GM23338 (cell line): Measurements from ENCODE around the gene LARGE1. TPM values are rescaled to one million over a fixed set of nuclear protein-coding genes. Genes with fewer than 3 reads are reported as not detected.

ENCODE experiments used
- ATAC-seq: fragments of 200-7000 bp; cut with Tn5 transposase; 3 replicates; pipeline ENCODE4 v1.9.1; 2020
- DNase-seq: peaks from one replicate; pipeline ENCODE4 v3.0.0-alpha.2; 2015; ENCODE audit warnings: low spot score
- H2AFZ ChIP-seq: fragments of 200-600 bp; sonication (generic); 2 replicates; pipeline ENCODE4 v1.8.0; 2016; ENCODE audit warnings: antibody characterized with exemption, mild to moderate bottlenecking, moderate library complexity
- H3F3A ChIP-seq: fragments of 200-600 bp; sonication (generic); replicated peaks from 2 replicates; pipeline ENCODE4 v1.8.0; 2017; ENCODE audit warnings: antibody characterized with exemption, mixed run types, low read depth
- H3K27ac ChIP-seq: fragments of 200-600 bp; sonication (generic); 2 replicates; pipeline ENCODE4 v1.6.1; 2016; ENCODE audit warnings: low read depth
- H3K27me3 ChIP-seq: fragments of 200-600 bp; sonication (generic); 2 replicates; pipeline ENCODE4 v1.8.0; 2016; ENCODE audit warnings: mild to moderate bottlenecking, mixed run types, moderate library complexity; ENCODE audit not compliant: insufficient read depth
- H3K36me3 ChIP-seq: fragments of 200-600 bp; sonication (generic); 2 replicates; pipeline ENCODE4 v1.8.0; 2016; ENCODE audit warnings: mild to moderate bottlenecking; ENCODE audit not compliant: insufficient read depth
- H3K4me1 ChIP-seq: fragments of 200-600 bp; sonication (generic); 2 replicates; pipeline ENCODE4 v1.8.0; 2016; ENCODE audit warnings: mild to moderate bottlenecking, moderate library complexity; ENCODE audit not compliant: insufficient read depth
- H3K4me2 ChIP-seq: fragments of 200-600 bp; sonication (generic); 2 replicates; pipeline ENCODE4 v1.7.1; 2017; ENCODE audit warnings: mixed run types
- H3K4me3 ChIP-seq: fragments of 200-600 bp; sonication (generic); 2 replicates; pipeline ENCODE4 v1.6.1; 2016; ENCODE audit warnings: mixed run types
- H3K79me2 ChIP-seq: fragments of 200-600 bp; sonication (generic); replicated peaks from 2 replicates; pipeline ENCODE4 v1.8.0; 2017; ENCODE audit warnings: mild to moderate bottlenecking; ENCODE audit not compliant: insufficient read depth
- H3K9me2 ChIP-seq: fragments of 200-600 bp; sonication (generic); 2 replicates; pipeline ENCODE4 v1.8.0; 2017; ENCODE audit not compliant: insufficient read depth
- H4K20me1 ChIP-seq: fragments of 200-600 bp; sonication (generic); replicated peaks from 2 replicates; pipeline ENCODE4 v1.8.0; 2017; ENCODE audit warnings: mild to moderate bottlenecking; ENCODE audit not compliant: insufficient read depth
- H3K27ac Mint-ChIP-seq: 2 replicates; pipeline ENCODE4 v1.8.0; 2020; ENCODE audit warnings: inconsistent platforms, mild to moderate bottlenecking, moderate library complexity, mixed read lengths
- H3K27me3 Mint-ChIP-seq: 3 replicates; pipeline ENCODE4 v1.8.0; 2022; ENCODE audit warnings: low read depth, mild to moderate bottlenecking, moderate library complexity, mixed read lengths, inconsistent platforms; ENCODE audit not compliant: insufficient read depth, poor library complexity
- H3K36me3 Mint-ChIP-seq: 3 replicates; pipeline ENCODE4 v1.8.0; 2021; ENCODE audit warnings: low read depth, mild to moderate bottlenecking, inconsistent platforms, moderate library complexity, mixed read lengths
- H3K4me1 Mint-ChIP-seq: 3 replicates; pipeline ENCODE4 v1.8.0; 2020; ENCODE audit warnings: mild to moderate bottlenecking, inconsistent platforms, mixed read lengths
- H3K4me3 Mint-ChIP-seq: 3 replicates; pipeline ENCODE4 v1.8.0; 2021; ENCODE audit warnings: moderate library complexity, mild to moderate bottlenecking, inconsistent platforms, mixed read lengths
- H3K9me3 Mint-ChIP-seq: 3 replicates; pipeline ENCODE4 v1.8.0; 2020; ENCODE audit warnings: moderate library complexity, mild to moderate bottlenecking, inconsistent platforms, mixed read lengths
- EZH2 ChIP-seq: fragments of 200-600 bp; sonication (generic); IDR thresholded peaks from one replicate; pipeline ENCODE4 v1.8.0; 2017; ENCODE audit warnings: antibody characterized with exemption, mild to moderate bottlenecking, low read depth; ENCODE audit not compliant: unreplicated experiment
- EZH2phosphoT487 ChIP-seq: fragments of 200-600 bp; sonication (generic); IDR thresholded peaks from one replicate; pipeline ENCODE4 v1.8.1; 2018; ENCODE audit warnings: antibody characterized with exemption; ENCODE audit not compliant: unreplicated experiment
- ZNF331 ChIP-seq: fragments of 250-450 bp; sonication (Bioruptor Pico); IDR thresholded peaks from 2 replicates; pipeline ENCODE4 v1.5.0; 2020; ENCODE audit warnings: low read depth, mild to moderate bottlenecking, moderate library complexity
- polyA plus RNA-seq: library from polyadenylated mRNA; unstranded; fragments of >200 nt; fragmentation: Nextera tagmentation; extraction: Ambion mirVana; gene quantifications from 2 replicates; pipeline ENCODE4 v1.2.1, GENCODE V29; 2016
- total RNA-seq: library from RNA; depleted of rRNA; stranded (reverse); fragments of >200 nt; shearing (Covaris generic); gene quantifications from 2 replicates; pipeline ENCODE4 v1.2.3, GENCODE V29; 2014
- TF ChIP-seq, protein P1 (sequence below): fragments of 250-450 bp; sonication (Bioruptor Pico); IDR thresholded peaks from 2 replicates; pipeline ENCODE4 v1.5.0; 2020; ENCODE audit warnings: mild to moderate bottlenecking, moderate library complexity
- TF ChIP-seq, protein P2 (sequence below): IDR thresholded peaks from one replicate; pipeline ENCODE4 v1.6.1; 2018; ENCODE audit warnings: antibody characterized with exemption; ENCODE audit not compliant: unreplicated experiment

The LARGE1 gene
- total and polyA plus RNA-seq, 2 experiments from 2014 or later, result 12.8 to 75.6 TPM

GRCh38 chr22:33710326-33710725 lies 209.9 kb downstream of the LARGE1 start (continued):
- TF ChIP-seq, protein P1, sequence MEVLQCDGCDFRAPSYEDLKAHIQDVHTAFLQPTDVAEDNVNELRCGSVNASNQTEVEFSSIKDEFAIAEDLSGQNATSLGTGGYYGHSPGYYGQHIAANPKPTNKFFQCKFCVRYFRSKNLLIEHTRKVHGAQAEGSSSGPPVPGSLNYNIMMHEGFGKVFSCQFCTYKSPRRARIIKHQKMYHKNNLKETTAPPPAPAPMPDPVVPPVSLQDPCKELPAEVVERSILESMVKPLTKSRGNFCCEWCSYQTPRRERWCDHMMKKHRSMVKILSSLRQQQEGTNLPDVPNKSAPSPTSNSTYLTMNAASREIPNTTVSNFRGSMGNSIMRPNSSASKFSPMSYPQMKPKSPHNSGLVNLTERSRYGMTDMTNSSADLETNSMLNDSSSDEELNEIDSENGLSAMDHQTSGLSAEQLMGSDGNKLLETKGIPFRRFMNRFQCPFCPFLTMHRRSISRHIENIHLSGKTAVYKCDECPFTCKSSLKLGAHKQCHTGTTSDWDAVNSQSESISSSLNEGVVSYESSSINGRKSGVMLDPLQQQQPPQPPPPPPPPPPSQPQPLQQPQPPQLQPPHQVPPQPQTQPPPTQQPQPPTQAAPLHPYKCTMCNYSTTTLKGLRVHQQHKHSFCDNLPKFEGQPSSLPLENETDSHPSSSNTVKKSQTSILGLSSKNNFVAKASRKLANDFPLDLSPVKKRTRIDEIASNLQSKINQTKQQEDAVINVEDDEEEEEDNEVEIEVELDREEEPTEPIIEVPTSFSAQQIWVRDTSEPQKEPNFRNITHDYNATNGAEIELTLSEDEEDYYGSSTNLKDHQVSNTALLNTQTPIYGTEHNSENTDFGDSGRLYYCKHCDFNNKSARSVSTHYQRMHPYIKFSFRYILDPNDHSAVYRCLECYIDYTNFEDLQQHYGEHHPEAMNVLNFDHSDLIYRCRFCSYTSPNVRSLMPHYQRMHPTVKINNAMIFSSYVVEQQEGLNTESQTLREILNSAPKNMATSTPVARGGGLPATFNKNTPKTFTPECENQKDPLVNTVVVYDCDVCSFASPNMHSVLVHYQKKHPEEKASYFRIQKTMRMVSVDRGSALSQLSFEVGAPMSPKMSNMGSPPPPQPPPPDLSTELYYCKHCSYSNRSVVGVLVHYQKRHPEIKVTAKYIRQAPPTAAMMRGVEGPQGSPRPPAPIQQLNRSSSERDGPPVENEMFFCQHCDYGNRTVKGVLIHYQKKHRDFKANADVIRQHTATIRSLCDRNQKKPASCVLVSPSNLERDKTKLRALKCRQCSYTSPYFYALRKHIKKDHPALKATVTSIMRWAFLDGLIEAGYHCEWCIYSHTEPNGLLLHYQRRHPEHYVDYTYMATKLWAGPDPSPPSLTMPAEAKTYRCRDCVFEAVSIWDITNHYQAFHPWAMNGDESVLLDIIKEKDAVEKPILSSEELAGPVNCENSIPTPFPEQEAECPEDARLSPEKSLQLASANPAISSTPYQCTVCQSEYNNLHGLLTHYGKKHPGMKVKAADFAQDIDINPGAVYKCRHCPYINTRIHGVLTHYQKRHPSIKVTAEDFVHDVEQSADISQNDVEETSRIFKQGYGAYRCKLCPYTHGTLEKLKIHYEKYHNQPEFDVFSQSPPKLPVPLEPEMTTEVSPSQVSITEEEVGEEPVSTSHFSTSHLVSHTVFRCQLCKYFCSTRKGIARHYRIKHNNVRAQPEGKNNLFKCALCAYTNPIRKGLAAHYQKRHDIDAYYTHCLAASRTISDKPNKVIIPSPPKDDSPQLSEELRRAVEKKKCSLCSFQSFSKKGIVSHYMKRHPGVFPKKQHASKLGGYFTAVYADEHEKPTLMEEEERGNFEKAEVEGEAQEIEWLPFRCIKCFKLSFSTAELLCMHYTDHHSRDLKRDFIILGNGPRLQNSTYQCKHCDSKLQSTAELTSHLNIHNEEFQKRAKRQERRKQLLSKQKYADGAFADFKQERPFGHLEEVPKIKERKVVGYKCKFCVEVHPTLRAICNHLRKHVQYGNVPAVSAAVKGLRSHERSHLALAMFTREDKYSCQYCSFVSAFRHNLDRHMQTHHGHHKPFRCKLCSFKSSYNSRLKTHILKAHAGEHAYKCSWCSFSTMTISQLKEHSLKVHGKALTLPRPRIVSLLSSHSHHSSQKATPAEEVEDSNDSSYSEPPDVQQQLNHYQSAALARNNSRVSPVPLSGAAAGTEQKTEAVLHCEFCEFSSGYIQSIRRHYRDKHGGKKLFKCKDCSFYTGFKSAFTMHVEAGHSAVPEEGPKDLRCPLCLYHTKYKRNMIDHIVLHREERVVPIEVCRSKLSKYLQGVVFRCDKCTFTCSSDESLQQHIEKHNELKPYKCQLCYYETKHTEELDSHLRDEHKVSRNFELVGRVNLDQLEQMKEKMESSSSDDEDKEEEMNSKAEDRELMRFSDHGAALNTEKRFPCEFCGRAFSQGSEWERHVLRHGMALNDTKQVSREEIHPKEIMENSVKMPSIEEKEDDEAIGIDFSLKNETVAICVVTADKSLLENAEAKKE (CRISPR knock-in tag), result no peak
- no peak for TF ChIP-seq ZNF331
- TF ChIP-seq EZH2phosphoT487, result no peak

DNA sequence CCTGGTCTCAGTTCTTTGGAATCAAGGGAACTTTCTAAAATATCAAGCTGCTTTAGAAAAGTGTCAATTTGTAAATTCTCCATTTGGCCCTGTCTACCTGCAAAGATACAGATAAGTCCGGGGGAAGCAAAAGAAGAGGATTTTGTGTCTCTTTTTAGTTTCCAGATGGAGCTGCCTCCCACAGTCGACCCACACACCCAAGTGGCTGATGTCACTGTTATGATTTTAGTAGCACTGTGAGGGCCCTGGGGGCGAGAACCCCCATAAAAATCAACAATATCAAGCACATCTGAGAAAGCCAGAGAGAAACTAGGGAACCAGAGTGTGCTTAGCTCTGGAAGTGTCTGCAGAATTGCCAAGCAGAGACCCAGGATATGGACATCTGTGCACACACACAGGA lies 212.7 kb downstream of the LARGE1 start:
- peaks cover 23% of the 10 kb centered on the region for H3K4me1 ChIP-seq
- Mint-ChIP-seq H3K36me3 (peaks cover 43% of the 10 kb centered on the region), H3K27me3 (peaks cover 21% of the 10 kb centered on the region), H3K27ac (no peak overlapping the region), H3K4me3 (no peak overlapping the region), H3K4me1 (peaks cover 46% of the 10 kb centered on the region), H3K9me3 (peaks cover 10% of the 10 kb centered on the region; the same call in 2 of the 3 replicates)
- ATAC-seq (no peak), DNase-seq (no peak)
- no peaks in the 10 kb centered on the region for H3K36me3 ChIP-seq
- H2AFZ ChIP-seq, result no peak overlapping the region
- H3K4me3 ChIP-seq, result no peak overlapping the region
- H4K20me1 ChIP-seq, result peaks cover 35% of the 10 kb centered on the region
- no peaks in the 10 kb centered on the region for H3F3A ChIP-seq
- H3K4me2 ChIP-seq, result no peak overlapping the region
- no peaks in the 10 kb centered on the region for H3K27me3 ChIP-seq
- H3K79me2 ChIP-seq, result peaks cover 92% of the 10 kb centered on the region
- H3K9me2 ChIP-seq, result no peaks in the 10 kb centered on the region
- no peak overlapping the region for H3K27ac ChIP-seq
- TF ChIP-seq, protein P2, sequence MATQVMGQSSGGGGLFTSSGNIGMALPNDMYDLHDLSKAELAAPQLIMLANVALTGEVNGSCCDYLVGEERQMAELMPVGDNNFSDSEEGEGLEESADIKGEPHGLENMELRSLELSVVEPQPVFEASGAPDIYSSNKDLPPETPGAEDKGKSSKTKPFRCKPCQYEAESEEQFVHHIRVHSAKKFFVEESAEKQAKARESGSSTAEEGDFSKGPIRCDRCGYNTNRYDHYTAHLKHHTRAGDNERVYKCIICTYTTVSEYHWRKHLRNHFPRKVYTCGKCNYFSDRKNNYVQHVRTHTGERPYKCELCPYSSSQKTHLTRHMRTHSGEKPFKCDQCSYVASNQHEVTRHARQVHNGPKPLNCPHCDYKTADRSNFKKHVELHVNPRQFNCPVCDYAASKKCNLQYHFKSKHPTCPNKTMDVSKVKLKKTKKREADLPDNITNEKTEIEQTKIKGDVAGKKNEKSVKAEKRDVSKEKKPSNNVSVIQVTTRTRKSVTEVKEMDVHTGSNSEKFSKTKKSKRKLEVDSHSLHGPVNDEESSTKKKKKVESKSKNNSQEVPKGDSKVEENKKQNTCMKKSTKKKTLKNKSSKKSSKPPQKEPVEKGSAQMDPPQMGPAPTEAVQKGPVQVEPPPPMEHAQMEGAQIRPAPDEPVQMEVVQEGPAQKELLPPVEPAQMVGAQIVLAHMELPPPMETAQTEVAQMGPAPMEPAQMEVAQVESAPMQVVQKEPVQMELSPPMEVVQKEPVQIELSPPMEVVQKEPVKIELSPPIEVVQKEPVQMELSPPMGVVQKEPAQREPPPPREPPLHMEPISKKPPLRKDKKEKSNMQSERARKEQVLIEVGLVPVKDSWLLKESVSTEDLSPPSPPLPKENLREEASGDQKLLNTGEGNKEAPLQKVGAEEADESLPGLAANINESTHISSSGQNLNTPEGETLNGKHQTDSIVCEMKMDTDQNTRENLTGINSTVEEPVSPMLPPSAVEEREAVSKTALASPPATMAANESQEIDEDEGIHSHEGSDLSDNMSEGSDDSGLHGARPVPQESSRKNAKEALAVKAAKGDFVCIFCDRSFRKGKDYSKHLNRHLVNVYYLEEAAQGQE, result no peak
- no peak for TF ChIP-seq EZH2
- TF ChIP-seq, protein P1 (CRISPR knock-in tag), result no peak
- no peak for TF ChIP-seq ZNF331
- no peak for TF ChIP-seq EZH2phosphoT487
